Astrocyte (in vitro differentiated cells and primary cell): ENCODE data around the gene SNAPC4. TPM values are rescaled to one million over a fixed set of nuclear protein-coding genes. Genes with fewer than 3 reads are reported as not detected.

Experiments
- DNase-seq: peaks from one replicate; pipeline ENCODE4 v3.0.0-alpha.2; 2010; ENCODE audit warnings: low read depth
- FAIRE-seq: peaks from 2 replicates; lab custom pipeline; 2011; peaks lifted over from hg19 to GRCh38; lab: Jason Lieb, UNC
- H2AFZ ChIP-seq: 2 replicates; pipeline ENCODE4 v1.6.0; 2012; ENCODE audit warnings: low read depth, low read length, inconsistent platforms
- H3K27ac ChIP-seq: 2 replicates; pipeline ENCODE4 v1.5.1; 2011; ENCODE audit warnings: low read depth, low read length, inconsistent platforms
- H3K27me3 ChIP-seq: 2 replicates; pipeline ENCODE4 v1.6.0; 2011; ENCODE audit warnings: low read length, inconsistent platforms; ENCODE audit not compliant: insufficient read depth
- H3K36me3 ChIP-seq: 2 replicates; pipeline ENCODE4 v1.5.1; 2011; ENCODE audit warnings: low read length, inconsistent platforms; ENCODE audit not compliant: insufficient read depth
- H3K4me1 ChIP-seq: 2 replicates; pipeline ENCODE4 v1.5.1; 2011; ENCODE audit warnings: low read length, inconsistent platforms; ENCODE audit not compliant: insufficient read depth
- H3K4me2 ChIP-seq: 2 replicates; pipeline ENCODE4 v1.6.0; 2012; ENCODE audit warnings: low read length, inconsistent platforms
- H3K4me3 ChIP-seq: 2 replicates; pipeline ENCODE4 v1.5.1; 2011; ENCODE audit warnings: low read depth, mild to moderate bottlenecking, low read length, inconsistent platforms; ENCODE audit not compliant: insufficient read depth
- H3K79me2 ChIP-seq: 2 replicates; pipeline ENCODE4 v1.6.0; 2012; ENCODE audit warnings: mild to moderate bottlenecking, low read length, inconsistent platforms; ENCODE audit not compliant: insufficient read depth
- H3K9ac ChIP-seq: 2 replicates; pipeline ENCODE4 v1.6.0; 2012; ENCODE audit warnings: mild to moderate bottlenecking, low read length, inconsistent platforms
- H3K9me3 ChIP-seq: 2 replicates; pipeline ENCODE4 v1.5.1; 2012; ENCODE audit warnings: low read depth, mild to moderate bottlenecking, low read length, inconsistent platforms; ENCODE audit not compliant: insufficient read depth
- H4K20me1 ChIP-seq: 2 replicates; pipeline ENCODE4 v1.6.0; 2012; ENCODE audit warnings: low read length, inconsistent platforms; ENCODE audit not compliant: insufficient read depth
- H3K27ac Mint-ChIP-seq: one replicate; pipeline ENCODE4 v1.8.0; 2021; ENCODE audit warnings: mild to moderate bottlenecking, mixed read lengths; ENCODE audit not compliant: unreplicated experiment
- H3K27me3 Mint-ChIP-seq: one replicate; pipeline ENCODE4 v1.8.0; 2021; ENCODE audit warnings: low read depth, mixed read lengths; ENCODE audit not compliant: unreplicated experiment
- H3K36me3 Mint-ChIP-seq: one replicate; pipeline ENCODE4 v1.8.0; 2021; ENCODE audit warnings: low read depth, mixed read lengths; ENCODE audit not compliant: unreplicated experiment
- H3K4me1 Mint-ChIP-seq: one replicate; pipeline ENCODE4 v1.8.0; 2021; ENCODE audit warnings: low read depth, mixed read lengths; ENCODE audit not compliant: unreplicated experiment
- H3K4me3 Mint-ChIP-seq: one replicate; pipeline ENCODE4 v1.8.0; 2021; ENCODE audit warnings: mild to moderate bottlenecking, moderate library complexity, mixed read lengths; ENCODE audit not compliant: unreplicated experiment
- H3K9me3 Mint-ChIP-seq: one replicate; pipeline ENCODE4 v1.8.0; 2021; ENCODE audit warnings: mild to moderate bottlenecking, mixed read lengths; ENCODE audit not compliant: unreplicated experiment
- CTCF ChIP-seq: IDR thresholded peaks from 2 replicates; pipeline ENCODE4 v1.5.1; 2011; ENCODE audit warnings: low read depth, mild to moderate bottlenecking, inconsistent platforms, low read length, moderate library complexity; ENCODE audit not compliant: insufficient read depth
- EZH2 ChIP-seq: IDR thresholded peaks from 2 replicates; pipeline ENCODE4 v1.6.1; 2012; ENCODE audit warnings: mild to moderate bottlenecking, low read length, inconsistent platforms; ENCODE audit not compliant: insufficient read depth
- total RNA-seq: library from RNA; stranded (reverse); gene quantifications from 2 replicates; pipeline ENCODE4 v1.2.1, GENCODE V29; 2021

Gene SNAPC4
- total RNA-seq, 1 donor from 2014 or later = 18.6 TPM

GRCh38 chr9:136385015-136385414, 15.0 kb downstream of the SNAPC4 start:
- Histone ChIP-seq H3K27ac (no peak overlapping the region), H4K20me1 (peaks cover 17% of the 10 kb centered on the region), H3K27me3 (no peaks in the 10 kb centered on the region), H3K4me2 (no peak overlapping the region), H2AFZ (no peak overlapping the region), H3K36me3 (peaks cover 34% of the 10 kb centered on the region), H3K79me2 (no peaks in the 10 kb centered on the region), H3K4me3 (no peak overlapping the region), H3K9ac (no peak overlapping the region), H3K4me1 (no peaks in the 10 kb centered on the region), H3K9me3 (no peaks in the 10 kb centered on the region)
- Mint-ChIP-seq H3K4me3 (no peak overlapping the region), H3K4me1 (no peaks in the 10 kb centered on the region), H3K9me3 (no peaks in the 10 kb centered on the region), H3K27ac (no peak overlapping the region), H3K27me3 (no peaks in the 10 kb centered on the region), H3K36me3 (peaks cover 30% of the 10 kb centered on the region)
- DNase-seq = no peak
- no peak for FAIRE-seq
- TF ChIP-seq CTCF (no peak), EZH2 (no peak)

- H3K9me3 ChIP-seq = no peaks in the 10 kb centered on the region
- no peak overlapping the region for H3K4me3 ChIP-seq
- no peak overlapping the region for H3K27ac ChIP-seq
- no peaks in the 10 kb centered on the region for H3K27me3 ChIP-seq
- DNase-seq (no peak), FAIRE-seq (no peak)
- H2AFZ ChIP-seq = no peak overlapping the region
- Mint-ChIP-seq H3K27me3 (no peaks in the 10 kb centered on the region), H3K9me3 (no peaks in the 10 kb centered on the region), H3K4me3 (no peak overlapping the region), H3K27ac (no peak overlapping the region), H3K36me3 (peaks cover 19% of the 10 kb centered on the region), H3K4me1 (no peaks in the 10 kb centered on the region)
- no peaks in the 10 kb centered on the region for H3K4me1 ChIP-seq
- peaks cover 5% of the 10 kb centered on the region for H4K20me1 ChIP-seq
- peaks cover 25% of the 10 kb centered on the region for H3K36me3 ChIP-seq
- no peak overlapping the region for H3K4me2 ChIP-seq
- H3K9ac ChIP-seq = no peak overlapping the region
- no peaks in the 10 kb centered on the region for H3K79me2 ChIP-seq
- TF ChIP-seq EZH2 (no peak), CTCF (no peak)
These were observed 16.5 kb downstream of the SNAPC4 start for GRCh38 chr9:136383436-136383835.

GRCh38 chr9:136381966-136382513, 17.9 kb downstream of the SNAPC4 start:
- TF ChIP-seq EZH2 (no peak), CTCF (no peak)
- FAIRE-seq = no peak

More at GRCh38 chr9:136381966-136382513, 17.9 kb downstream of the SNAPC4 start:
- Mint-ChIP-seq H3K4me3 (no peak overlapping the region), H3K9me3 (no peaks in the 10 kb centered on the region), H3K4me1 (no peaks in the 10 kb centered on the region), H3K36me3 (peaks cover 17% of the 10 kb centered on the region), H3K27me3 (no peaks in the 10 kb centered on the region), H3K27ac (no peak overlapping the region)
- DNase-seq = no peak
- H2AFZ ChIP-seq = no peak overlapping the region
- no peaks in the 10 kb centered on the region for H3K4me1 ChIP-seq
- no peaks in the 10 kb centered on the region for H3K9me3 ChIP-seq
- H3K27me3 ChIP-seq = no peaks in the 10 kb centered on the region
- no peak overlapping the region for H3K27ac ChIP-seq
- H3K4me2 ChIP-seq = no peak overlapping the region
- no peaks in the 10 kb centered on the region for H3K79me2 ChIP-seq
- H4K20me1 ChIP-seq = peaks cover 5% of the 10 kb centered on the region
- H3K9ac ChIP-seq = no peak overlapping the region
- H3K4me3 ChIP-seq = no peak overlapping the region
- H3K36me3 ChIP-seq = peaks cover 20% of the 10 kb centered on the region
